Measurements from ENCODE around the gene PACS1.

PACS1 gene

DNA sequence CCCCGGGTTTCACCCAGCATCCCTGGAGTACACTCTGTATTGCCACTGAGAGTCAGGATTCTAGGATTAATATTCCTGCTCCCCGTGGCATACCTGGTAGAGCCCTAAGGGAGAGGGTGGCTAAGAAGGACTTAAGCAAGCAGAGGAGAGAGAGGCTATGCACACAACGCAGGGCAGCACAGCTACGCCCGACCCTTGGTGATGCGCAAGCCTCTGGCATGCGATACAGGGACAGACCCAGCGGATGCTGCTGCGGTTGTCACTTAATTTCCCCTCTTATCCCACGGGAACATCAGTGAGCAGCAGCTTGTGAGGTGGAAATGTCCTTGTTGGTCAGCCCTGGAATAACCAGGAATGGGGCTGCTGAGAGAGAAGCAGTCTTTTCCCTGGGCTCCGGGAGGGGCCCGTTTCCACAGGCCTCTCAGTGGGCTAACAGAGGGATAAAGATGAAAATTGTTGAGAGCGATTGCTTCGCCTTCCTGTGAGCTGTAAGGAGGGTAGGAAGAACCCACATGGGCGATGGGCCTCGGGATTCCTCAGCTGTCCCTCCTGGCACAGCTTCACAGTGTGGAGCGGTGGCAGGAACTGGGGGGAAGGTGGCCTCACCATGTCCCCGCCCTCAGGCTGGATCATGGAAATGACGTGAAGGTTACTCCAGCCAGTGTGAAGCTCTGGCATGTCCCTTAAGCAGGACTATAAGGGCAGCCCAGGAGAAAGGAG, 149.9 kb downstream of the PACS1 start:
- H3K4me1 ChIP-seq (ENCODE audit: control insufficient read depth, insufficient read depth, low read length, poor library complexity, severe bottlenecking), result no peaks in the 10 kb centered on the region
- WGBS, 2 experiments (ENCODE audit: insufficient coverage in 2 of 2), result 92 to 97% methylated on average over 17 to 18 of the region's 19 CpGs
- no peak overlapping the region for H3K4me3 ChIP-seq (ENCODE audit: extremely low read depth, insufficient read depth, low read length, poor library complexity, severe bottlenecking)
- H3K9me3 ChIP-seq (ENCODE audit: control insufficient read depth, low read length), result no peaks in the 10 kb centered on the region
- peaks cover 81% of the 10 kb centered on the region for H3K36me3 ChIP-seq (ENCODE audit: control insufficient read depth, insufficient read depth, low read length)
- peak overlapping the region; percentile 16 for H3K27ac ChIP-seq (ENCODE audit: low read depth, low read length, severe bottlenecking)

DNA sequence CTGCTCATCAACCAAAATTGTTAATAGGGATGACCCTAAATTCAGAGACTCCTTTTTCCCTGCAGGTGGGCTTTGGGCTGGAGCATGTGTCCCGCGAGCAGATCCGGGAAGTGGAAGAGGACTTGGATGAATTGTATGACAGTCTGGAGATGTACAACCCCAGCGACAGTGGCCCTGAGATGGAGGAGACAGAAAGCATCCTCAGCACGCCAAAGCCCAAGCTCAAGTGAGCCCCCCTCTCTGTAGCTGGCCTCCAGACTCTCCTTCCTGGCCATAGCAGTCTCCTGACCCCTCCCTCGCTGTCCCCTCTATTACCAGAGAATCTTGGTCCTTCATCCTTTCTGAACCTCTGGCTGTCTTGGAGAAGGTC, 150.5 kb downstream of the PACS1 start:
- H3K4me1 ChIP-seq (ENCODE audit: control insufficient read depth, insufficient read depth, low read length, poor library complexity, severe bottlenecking), result no peaks in the 10 kb centered on the region
- peaks cover 82% of the 10 kb centered on the region for H3K36me3 ChIP-seq (ENCODE audit: control insufficient read depth, insufficient read depth, low read length)
- H3K27ac ChIP-seq (ENCODE audit: low read depth, low read length, severe bottlenecking), result no peak overlapping the region
- H3K4me3 ChIP-seq (ENCODE audit: extremely low read depth, insufficient read depth, low read length, poor library complexity, severe bottlenecking), result no peak overlapping the region
- H3K9me3 ChIP-seq (ENCODE audit: control insufficient read depth, low read length), result no peaks in the 10 kb centered on the region
- 83 to 97% methylated on average over 3 of the region's 6 CpGs for WGBS, 2 experiments (ENCODE audit: insufficient coverage in 2 of 2)

DNA sequence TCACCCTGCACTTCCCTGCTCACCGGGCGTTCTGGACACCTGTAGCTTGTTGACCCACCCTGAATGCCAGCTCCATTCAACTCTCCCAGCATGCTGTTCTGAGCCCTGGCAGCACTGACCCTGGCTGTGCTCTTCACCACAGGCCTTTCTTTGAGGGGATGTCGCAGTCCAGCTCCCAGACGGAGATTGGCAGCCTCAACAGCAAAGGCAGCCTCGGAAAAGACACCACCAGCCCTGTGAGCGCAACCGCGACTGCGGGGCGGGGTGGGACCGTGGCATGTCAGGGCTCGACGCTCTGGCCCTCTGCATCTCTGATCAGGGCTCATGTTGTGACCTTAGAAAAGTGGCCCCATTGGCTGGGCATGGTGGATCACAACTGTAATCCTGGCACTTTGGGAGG, 150.9 kb downstream of the PACS1 start:
- 89 to 95% methylated on average over 13 of the region's 13 CpGs for WGBS, 2 experiments (ENCODE audit: insufficient coverage in 2 of 2)
- H3K36me3 ChIP-seq (ENCODE audit: control insufficient read depth, insufficient read depth, low read length), result peaks cover 84% of the 10 kb centered on the region
- H3K27ac ChIP-seq (ENCODE audit: low read depth, low read length, severe bottlenecking), result no peak overlapping the region
- no peaks in the 10 kb centered on the region for H3K4me1 ChIP-seq (ENCODE audit: control insufficient read depth, insufficient read depth, low read length, poor library complexity, severe bottlenecking)
- no peak overlapping the region for H3K4me3 ChIP-seq (ENCODE audit: extremely low read depth, insufficient read depth, low read length, poor library complexity, severe bottlenecking)
- no peaks in the 10 kb centered on the region for H3K9me3 ChIP-seq (ENCODE audit: control insufficient read depth, low read length)

DNA sequence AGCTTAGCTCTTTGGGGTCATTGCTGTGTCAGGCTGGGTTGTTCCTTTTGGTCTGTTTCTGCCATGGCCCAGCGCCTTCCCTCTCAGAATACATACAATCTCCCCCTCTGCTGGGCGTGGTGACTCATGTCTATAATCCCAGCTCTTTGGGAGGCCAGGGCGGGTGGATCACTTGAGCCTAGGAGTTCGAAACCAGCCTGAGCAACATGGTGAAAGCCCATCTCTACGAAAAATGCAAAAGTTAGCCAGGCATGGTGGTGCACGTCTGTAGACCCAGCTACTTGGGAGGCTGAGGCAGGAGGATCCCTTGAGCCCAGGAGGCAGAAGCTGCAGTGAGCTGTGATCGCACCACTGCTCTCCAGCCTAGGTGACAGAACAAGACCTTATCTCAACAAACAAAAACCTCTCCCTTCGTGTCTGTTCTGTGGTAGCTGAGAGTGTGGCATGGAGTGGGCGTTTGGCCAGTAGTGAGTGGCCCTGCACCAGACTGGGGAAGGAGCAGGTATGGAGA, 151.7 kb downstream of the PACS1 start:
- peaks cover 83% of the 10 kb centered on the region for H3K36me3 ChIP-seq (ENCODE audit: control insufficient read depth, insufficient read depth, low read length)
- no peaks in the 10 kb centered on the region for H3K4me1 ChIP-seq (ENCODE audit: control insufficient read depth, insufficient read depth, low read length, poor library complexity, severe bottlenecking)
- WGBS, 2 experiments (ENCODE audit: insufficient coverage in 2 of 2), result 90 to 98% methylated on average over 5 to 7 of the region's 9 CpGs
- no peaks in the 10 kb centered on the region for H3K9me3 ChIP-seq (ENCODE audit: control insufficient read depth, low read length)
- H3K27ac ChIP-seq (ENCODE audit: low read depth, low read length, severe bottlenecking), result no peak overlapping the region
- H3K4me3 ChIP-seq (ENCODE audit: extremely low read depth, insufficient read depth, low read length, poor library complexity, severe bottlenecking), result no peak overlapping the region

DNA sequence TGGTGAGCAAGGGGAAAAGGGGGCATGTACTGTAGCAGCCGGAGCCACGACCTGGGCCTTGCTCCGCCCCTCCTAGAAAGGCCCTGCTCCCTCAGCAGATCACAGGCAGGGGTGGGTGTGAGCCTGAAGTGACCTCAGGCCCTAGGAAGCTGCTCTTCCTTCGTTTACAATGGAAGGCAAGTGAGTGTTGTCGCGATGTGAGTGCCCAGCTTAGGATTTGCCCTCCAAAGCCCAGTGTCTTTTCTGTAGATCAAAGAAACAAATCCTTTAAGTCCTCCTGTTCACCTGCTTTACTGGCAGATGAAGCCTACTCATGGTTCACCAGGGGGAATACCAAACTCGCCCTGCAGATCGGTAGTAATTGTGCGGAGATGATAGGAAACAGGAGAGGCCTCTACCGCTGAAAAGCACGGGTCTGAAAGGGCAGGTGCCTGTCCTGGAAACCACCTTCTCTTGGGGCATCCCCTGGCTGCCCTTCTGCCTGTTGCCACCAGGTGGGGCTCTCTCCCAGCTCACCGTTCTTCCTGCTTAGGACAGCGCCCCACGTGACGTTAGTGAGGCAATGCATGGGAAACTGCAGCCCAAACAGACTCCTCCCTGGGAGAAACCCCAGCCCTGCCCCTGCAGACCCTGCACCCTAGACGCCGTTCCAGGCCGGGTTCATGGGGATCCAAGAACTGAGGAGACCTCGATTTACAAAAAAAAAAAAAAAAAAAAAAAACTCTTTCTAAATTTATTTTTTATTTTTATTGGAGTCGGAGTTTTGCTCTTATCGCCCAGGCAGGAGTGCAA, 152.5 kb downstream of the PACS1 start:
- no peaks in the 10 kb centered on the region for H3K9me3 ChIP-seq (ENCODE audit: control insufficient read depth, low read length)
- H3K27ac ChIP-seq (ENCODE audit: low read depth, low read length, severe bottlenecking), result no peak overlapping the region
- no peak overlapping the region for H3K4me3 ChIP-seq (ENCODE audit: extremely low read depth, insufficient read depth, low read length, poor library complexity, severe bottlenecking)
- no peaks in the 10 kb centered on the region for H3K4me1 ChIP-seq (ENCODE audit: control insufficient read depth, insufficient read depth, low read length, poor library complexity, severe bottlenecking)
- peaks cover 83% of the 10 kb centered on the region for H3K36me3 ChIP-seq (ENCODE audit: control insufficient read depth, insufficient read depth, low read length)
- WGBS, 2 experiments (ENCODE audit: insufficient coverage in 2 of 2), result 6 to 39% methylated on average over 7 to 16 of the region's 21 CpGs

DNA sequence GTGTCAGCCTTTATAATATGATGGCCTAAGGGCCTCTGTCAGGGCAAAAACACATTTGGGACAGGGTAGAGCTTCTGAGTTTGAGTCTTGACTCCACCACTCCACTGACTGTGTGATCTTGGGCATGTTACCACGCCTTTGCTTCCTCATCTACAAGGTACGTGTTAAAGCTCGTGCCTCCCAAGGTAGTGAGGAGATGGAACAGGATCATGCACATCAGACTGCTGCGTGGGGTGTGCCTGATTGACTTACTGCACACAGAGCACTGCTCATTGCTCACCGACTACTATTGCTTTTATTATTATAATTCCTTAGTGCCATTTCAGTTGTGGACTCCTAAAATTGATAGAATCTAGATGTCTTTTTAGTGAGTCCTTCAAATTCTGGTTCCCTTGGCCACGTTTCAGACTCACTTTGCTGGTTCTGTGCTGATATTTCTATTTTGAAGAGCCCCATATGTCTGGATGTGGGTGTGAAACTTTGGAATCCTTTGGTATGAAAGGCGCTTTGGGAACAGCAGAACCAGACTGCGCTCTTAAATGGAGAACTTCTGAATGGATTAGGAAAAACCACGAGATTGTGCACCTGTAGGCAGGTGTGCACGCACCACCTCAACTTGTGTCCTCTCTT, 154.3 kb downstream of the PACS1 start:
- Histone ChIP-seq H3K4me1 (ENCODE audit: control insufficient read depth, insufficient read depth, low read length, poor library complexity, severe bottlenecking) (no peaks in the 10 kb centered on the region), H3K27ac (ENCODE audit: low read depth, low read length, severe bottlenecking) (no peak overlapping the region), H3K36me3 (ENCODE audit: control insufficient read depth, insufficient read depth, low read length) (peaks cover 83% of the 10 kb centered on the region), H3K4me3 (ENCODE audit: extremely low read depth, insufficient read depth, low read length, poor library complexity, severe bottlenecking) (no peak overlapping the region), H3K9me3 (ENCODE audit: control insufficient read depth, low read length) (no peaks in the 10 kb centered on the region)
- WGBS, 2 experiments (ENCODE audit: insufficient coverage in 2 of 2), result 96 to 98% methylated on average over 7 to 8 of the region's 10 CpGs

DNA sequence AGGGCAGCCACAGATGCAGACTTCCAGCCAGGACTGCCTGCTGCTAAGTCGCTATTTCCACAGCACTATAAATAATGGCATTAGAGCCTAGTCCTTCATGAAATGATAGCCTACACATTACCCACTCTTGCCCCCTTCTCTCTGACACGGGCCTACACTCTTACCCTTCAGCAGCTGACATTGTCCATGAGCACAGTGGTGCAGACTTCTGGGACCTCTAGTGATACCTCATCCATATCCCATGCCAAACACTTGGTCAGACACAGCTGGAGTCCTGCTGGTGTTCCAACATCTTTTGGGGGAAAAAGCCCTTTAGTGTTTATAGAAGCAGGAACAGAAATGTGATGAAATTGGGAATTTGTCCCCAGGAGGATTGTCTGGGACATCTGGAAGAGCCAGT, 155.0 kb downstream of the PACS1 start:
- no peaks in the 10 kb centered on the region for H3K9me3 ChIP-seq (ENCODE audit: control insufficient read depth, low read length)
- H3K4me1 ChIP-seq (ENCODE audit: control insufficient read depth, insufficient read depth, low read length, poor library complexity, severe bottlenecking), result no peaks in the 10 kb centered on the region
- peaks cover 79% of the 10 kb centered on the region for H3K36me3 ChIP-seq (ENCODE audit: control insufficient read depth, insufficient read depth, low read length)
- H3K27ac ChIP-seq (ENCODE audit: low read depth, low read length, severe bottlenecking), result no peak overlapping the region
- no peak overlapping the region for H3K4me3 ChIP-seq (ENCODE audit: extremely low read depth, insufficient read depth, low read length, poor library complexity, severe bottlenecking)
- WGBS, 2 experiments (ENCODE audit: insufficient coverage in 2 of 2), result 86 to 88% methylated on average over 2 of the region's 2 CpGs

DNA sequence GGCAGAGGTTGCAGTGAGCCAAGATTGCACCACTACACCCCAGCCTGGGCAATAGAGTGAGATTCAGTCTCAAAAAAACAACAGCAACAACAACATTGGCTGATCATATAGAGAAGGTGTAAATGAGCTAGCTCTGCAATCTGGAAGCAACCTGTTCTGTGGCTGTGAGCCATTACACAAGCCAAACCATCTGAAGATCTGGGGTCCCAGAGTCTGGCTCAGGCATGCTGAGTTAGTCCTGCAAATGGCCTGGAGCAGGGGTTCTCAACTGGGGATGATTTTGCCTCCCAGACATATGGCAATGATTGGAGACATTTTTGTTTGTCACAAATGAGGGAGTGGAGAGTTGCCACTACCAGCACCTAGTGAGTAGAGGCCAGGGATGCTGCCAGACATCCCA, 156.0 kb downstream of the PACS1 start:
- Histone ChIP-seq H3K4me3 (ENCODE audit: extremely low read depth, insufficient read depth, low read length, poor library complexity, severe bottlenecking) (no peak overlapping the region), H3K36me3 (ENCODE audit: control insufficient read depth, insufficient read depth, low read length) (peaks cover 79% of the 10 kb centered on the region), H3K9me3 (ENCODE audit: control insufficient read depth, low read length) (no peaks in the 10 kb centered on the region), H3K4me1 (ENCODE audit: control insufficient read depth, insufficient read depth, low read length, poor library complexity, severe bottlenecking) (no peaks in the 10 kb centered on the region), H3K27ac (ENCODE audit: low read depth, low read length, severe bottlenecking) (no peak overlapping the region)

DNA sequence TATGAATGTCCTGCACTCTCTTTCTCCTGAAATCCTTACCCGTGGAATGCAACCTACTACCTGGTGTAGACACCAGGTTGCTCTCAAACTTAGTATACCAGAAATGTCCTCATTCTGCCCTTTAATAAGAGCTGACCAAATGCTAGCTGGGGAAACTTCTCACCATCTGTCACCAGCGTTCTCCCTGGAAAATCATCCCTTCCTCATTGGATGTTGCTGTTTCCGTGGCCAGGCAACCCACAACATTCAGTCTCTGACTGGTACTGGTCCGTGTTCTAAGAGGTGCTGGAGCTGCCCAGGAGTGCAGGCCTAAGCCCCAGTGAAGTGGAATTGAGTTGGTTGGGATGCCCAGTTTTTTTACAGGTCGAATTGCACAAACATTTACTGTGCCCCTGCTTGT, 157.6 kb downstream of the PACS1 start:
- Histone ChIP-seq H3K4me1 (ENCODE audit: control insufficient read depth, insufficient read depth, low read length, poor library complexity, severe bottlenecking) (no peaks in the 10 kb centered on the region), H3K4me3 (ENCODE audit: extremely low read depth, insufficient read depth, low read length, poor library complexity, severe bottlenecking) (no peak overlapping the region), H3K27ac (ENCODE audit: low read depth, low read length, severe bottlenecking) (no peak overlapping the region), H3K9me3 (ENCODE audit: control insufficient read depth, low read length) (no peaks in the 10 kb centered on the region), H3K36me3 (ENCODE audit: control insufficient read depth, insufficient read depth, low read length) (peaks cover 92% of the 10 kb centered on the region)
- WGBS, 2 experiments (ENCODE audit: insufficient coverage in 2 of 2), result 89 to 90% methylated on average over 4 to 5 of the region's 5 CpGs

DNA sequence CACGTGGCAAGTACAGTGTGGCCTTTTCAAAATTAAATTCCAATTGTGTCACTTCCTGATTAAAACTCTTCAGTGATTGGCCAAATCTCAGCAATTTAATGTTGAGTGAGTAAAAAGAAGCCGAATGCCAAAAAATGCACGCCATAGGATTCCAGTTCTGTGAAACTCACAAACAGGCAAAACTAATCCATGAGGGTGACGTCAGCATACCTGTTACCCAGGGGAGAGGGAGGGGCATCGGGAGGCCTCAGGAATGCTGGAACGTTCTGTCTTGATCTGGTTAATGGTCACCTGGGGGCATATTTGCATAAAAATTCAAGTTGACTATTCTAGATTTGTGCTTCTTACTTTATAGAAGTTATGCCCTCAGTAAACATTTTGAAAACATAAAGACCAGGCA, 158.4 kb downstream of the PACS1 start:
- Histone ChIP-seq H3K4me1 (ENCODE audit: control insufficient read depth, insufficient read depth, low read length, poor library complexity, severe bottlenecking) (no peaks in the 10 kb centered on the region), H3K9me3 (ENCODE audit: control insufficient read depth, low read length) (no peaks in the 10 kb centered on the region), H3K27ac (ENCODE audit: low read depth, low read length, severe bottlenecking) (no peak overlapping the region), H3K36me3 (ENCODE audit: control insufficient read depth, insufficient read depth, low read length) (peaks cover 93% of the 10 kb centered on the region), H3K4me3 (ENCODE audit: extremely low read depth, insufficient read depth, low read length, poor library complexity, severe bottlenecking) (no peak overlapping the region)
- 79 to 82% methylated on average over 2 to 6 of the region's 6 CpGs for WGBS, 2 experiments (ENCODE audit: insufficient coverage in 2 of 2)

Measured in mesodermal cell (in vitro differentiated cells).